Ascending aorta (tissue), 2 donors: ENCODE data around the gene MRPL37. TPM values are rescaled to one million over a fixed set of nuclear protein-coding genes. Genes with fewer than 3 reads are reported as not detected.

Experiments used
- DNase-seq, 2 donors: peaks; one replicate each; pipeline ENCODE4 v3.0.0-alpha.2; 2019; ENCODE audit warnings: low spot score in 2 of 2
- H3K27ac ChIP-seq, 2 donors: fragments of 200-600 bp; sonication (generic); one replicate each; pipeline ENCODE4 v1.5.1; 2016 to 2017; ENCODE audit warnings: mild to moderate bottlenecking in 1 of 2
- H3K27me3 ChIP-seq: fragments of 200-600 bp; sonication (generic); one replicate; pipeline ENCODE4 v1.5.1; 2017
- H3K36me3 ChIP-seq, 2 donors: fragments of 200-600 bp; sonication (generic); one replicate each; pipeline ENCODE4 v1.5.1; 2016
- H3K4me1 ChIP-seq, 2 donors: fragments of 200-600 bp; sonication (generic); one replicate each; pipeline ENCODE4 v1.5.1; 2016 to 2017; ENCODE audit warnings: mild to moderate bottlenecking in 1 of 2
- H3K4me3 ChIP-seq, 2 donors: fragments of 200-600 bp; sonication (generic); one replicate each; pipeline ENCODE4 v1.5.1; 2016 to 2017; ENCODE audit warnings: mild to moderate bottlenecking in 1 of 2
- H3K9me3 ChIP-seq, 2 donors: fragments of 200-600 bp; sonication (generic); one replicate each; pipeline ENCODE4 v1.5.1; 2016
- CTCF ChIP-seq, 3 experiments: fragments of 200-600 bp in 2 of 3; fragments of 450-650 bp in 1 of 3; sonication (generic) in 2 of 3; IDR thresholded peaks; one replicate each; pipeline ENCODE4 v1.5.1; 2016 to 2019; ENCODE audit warnings: antibody characterized with exemption in 3 of 3, mild to moderate bottlenecking in 1 of 3, moderate library complexity in 1 of 3
- intact Hi-C: fragments of 100-400 bp; cut with DNase I; formaldehyde crosslinking; loops from one replicate; pipeline ENCODE4 v1.15.1; 2023
- total RNA-seq: library from RNA; depleted of rRNA; stranded (reverse); fragments of >200 nt; gene quantifications from one replicate; pipeline ENCODE4 v1.1.0, GENCODE V29; 2016

Gene MRPL37
- total RNA-seq, 1 donor from 2014 or later: 51.2 TPM

GRCh38 chr1:54243022-54243421 lies 43.1 kb downstream of the MRPL37 start:
- H3K27me3 ChIP-seq: no peaks in the 10 kb centered on the region
- H3K36me3 ChIP-seq: peaks cover 31 to 55% of the 10 kb centered on the region in 2 donors
- H3K9me3 ChIP-seq: no peaks in the 10 kb centered on the region
- no peak for TF ChIP-seq CTCF (IDR thresholded peaks at IDR 0.05)
- peaks cover 0 to 4% of the 10 kb centered on the region in 2 donors for H3K4me1 ChIP-seq
- H3K27ac ChIP-seq: no peak overlapping the region
- H3K4me3 ChIP-seq: no peak overlapping the region
- intact Hi-C loops: no loop called here
- no peak for DNase-seq

- intact Hi-C loops: no loop called here
- peaks cover 30 to 50% of the 10 kb centered on the region in 2 donors for H3K36me3 ChIP-seq
- no peaks in the 10 kb centered on the region for H3K9me3 ChIP-seq
- no peak for TF ChIP-seq CTCF (IDR thresholded peaks at IDR 0.05)
- no peak overlapping the region for H3K4me3 ChIP-seq
- H3K27ac ChIP-seq: no peak overlapping the region
- DNase-seq: no peak
- peaks cover 0 to under 1% of the 10 kb centered on the region in 2 donors for H3K4me1 ChIP-seq
- H3K27me3 ChIP-seq: no peaks in the 10 kb centered on the region
Observed at GRCh38 chr1:54244655-54245054, 44.7 kb downstream of the MRPL37 start.

- H3K27ac ChIP-seq: no peak overlapping the region
- peaks cover 29 to 50% of the 10 kb centered on the region in 2 donors for H3K36me3 ChIP-seq
- H3K27me3 ChIP-seq: no peaks in the 10 kb centered on the region
- no peak overlapping the region for H3K4me3 ChIP-seq
- H3K4me1 ChIP-seq: peaks cover 0 to 2% of the 10 kb centered on the region in 2 donors
- no peak for DNase-seq
- no peak for TF ChIP-seq CTCF (IDR thresholded peaks at IDR 0.05)
- intact Hi-C loops: no loop called here
- no peaks in the 10 kb centered on the region for H3K9me3 ChIP-seq
Observed at GRCh38 chr1:54245501-54245900, 45.5 kb downstream of the MRPL37 start.

- DNase-seq: no peak
- Histone ChIP-seq H3K27ac (no peak overlapping the region), H3K27me3 (no peaks in the 10 kb centered on the region), H3K4me1 (peaks cover 0 to 2% of the 10 kb centered on the region in 2 donors), H3K4me3 (no peak overlapping the region), H3K9me3 (no peaks in the 10 kb centered on the region), H3K36me3 (peaks cover 30 to 47% of the 10 kb centered on the region in 2 donors)
- no peak for TF ChIP-seq CTCF (IDR thresholded peaks at IDR 0.05)
- intact Hi-C loops: no loop called here
Observed at GRCh38 chr1:54246116-54246721, 46.3 kb downstream of the MRPL37 start.

GRCh38 chr1:54247863-54248515 lies 48.0 kb downstream of the MRPL37 start:
- H3K27ac ChIP-seq: no peak overlapping the region
- H3K27me3 ChIP-seq: no peaks in the 10 kb centered on the region
- H3K4me1 ChIP-seq: peaks cover 0 to 2% of the 10 kb centered on the region in 2 donors
- intact Hi-C loops: no loop called here
- TF ChIP-seq CTCF (IDR thresholded peaks at IDR 0.05): no peak
- H3K4me3 ChIP-seq: no peak overlapping the region
- H3K36me3 ChIP-seq: peaks cover 22 to 37% of the 10 kb centered on the region in 2 donors
- no peak for DNase-seq
- H3K9me3 ChIP-seq: no peaks in the 10 kb centered on the region
